ENCODE measurements around the gene SAP30BP. TPM values are rescaled to one million over a fixed set of nuclear protein-coding genes. Genes with fewer than 3 reads are reported as not detected.

Gene SAP30BP
- total RNA-seq, 1 experiment from 2014 or later = 126 TPM

DNA sequence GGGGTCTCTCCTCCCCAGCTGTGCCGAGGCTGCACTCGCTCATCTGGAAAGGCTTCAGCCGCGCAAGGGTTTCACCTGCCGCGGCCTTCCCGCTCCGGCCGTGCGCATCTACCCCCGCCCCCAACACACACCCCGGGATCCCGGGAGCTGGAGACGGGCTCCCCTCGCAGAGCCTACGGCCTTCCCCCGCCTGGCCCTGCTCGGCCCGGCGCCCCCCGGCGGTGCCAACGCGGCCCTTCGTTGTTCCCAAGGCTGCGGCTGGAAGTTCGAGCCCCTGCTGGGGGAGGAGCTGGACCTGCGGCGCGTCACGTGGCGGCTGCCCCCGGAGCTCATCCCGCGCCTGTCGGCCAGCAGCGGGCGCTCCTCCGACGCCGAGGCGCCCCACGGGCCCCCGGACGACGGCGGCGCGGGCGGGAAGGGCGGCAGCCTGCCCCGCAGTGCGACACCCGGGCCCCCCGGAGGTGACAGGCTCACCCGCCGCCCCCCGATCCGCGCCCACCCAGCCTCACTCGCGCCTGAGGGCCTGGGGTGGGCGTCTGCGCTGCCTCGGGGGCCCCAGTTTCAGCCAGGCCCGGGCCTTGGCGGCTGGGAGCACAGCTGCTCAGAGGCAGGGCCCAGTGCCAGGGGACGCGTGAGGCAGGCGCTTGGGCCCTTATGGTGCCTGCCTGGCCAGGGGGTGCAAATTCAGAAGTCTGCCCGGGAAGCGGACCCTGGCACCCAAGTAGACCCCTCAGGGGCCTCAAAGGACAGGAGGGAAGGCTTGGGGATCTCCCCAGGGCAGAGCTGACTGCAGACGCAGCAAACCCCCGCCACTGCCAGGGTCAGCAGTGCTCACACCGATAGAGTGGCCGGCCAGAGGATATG is 86.6 kb downstream of the SAP30BP start:
- H3K4me3 ChIP-seq (ENCODE audit: low read depth, low read length) = no peak overlapping the region
- BruUV-seq (replicated peaks) = no TSS peak
- intact Hi-C loops (cut with micrococcal nuclease; ENCODE audit: unreplicated experiment) = no loop called here
- peaks cover 3% of the 10 kb centered on the region; the same call in 1 of the 2 replicates for H3K36me3 ChIP-seq (ENCODE audit: control insufficient read depth, insufficient read depth, low read length)
- no peak for DNase-seq
- Mint-ChIP-seq H3K36me3 (ENCODE audit: insufficient read depth, unreplicated experiment) (peaks cover 32% of the 10 kb centered on the region), H3K4me1 (ENCODE audit: low read depth, unreplicated experiment) (peaks cover 9% of the 10 kb centered on the region), H3K9me3 (ENCODE audit: unreplicated experiment) (no peaks in the 10 kb centered on the region), H3K27ac (ENCODE audit: unreplicated experiment) (no peak overlapping the region), H3K4me3 (ENCODE audit: unreplicated experiment) (no peak overlapping the region), H3K27me3 (ENCODE audit: insufficient read depth, unreplicated experiment) (no peaks in the 10 kb centered on the region)
- CTCF ChIA-PET = interaction anchor here (0.6 to 1.5 kb wide), 2 partner anchors 48 to 121 kb away, joined by 4 to 7 read pairs; partner anchors contain the start of gene SMIM5
- peaks cover 7% of the 10 kb centered on the region; the same call in 1 of the 2 replicates for H3K4me1 ChIP-seq
- POLR2A ChIA-PET = interaction anchor here (1.0 kb wide), 1 partner anchor 26 kb away, joined by 3 read pairs; no protein-coding TSS in a partner anchor
- H3K27me3 ChIP-seq (replicated peaks; ENCODE audit: control insufficient read depth, insufficient read depth, low read length) = no peaks in the 10 kb centered on the region
- TF ChIP-seq, protein P1, sequence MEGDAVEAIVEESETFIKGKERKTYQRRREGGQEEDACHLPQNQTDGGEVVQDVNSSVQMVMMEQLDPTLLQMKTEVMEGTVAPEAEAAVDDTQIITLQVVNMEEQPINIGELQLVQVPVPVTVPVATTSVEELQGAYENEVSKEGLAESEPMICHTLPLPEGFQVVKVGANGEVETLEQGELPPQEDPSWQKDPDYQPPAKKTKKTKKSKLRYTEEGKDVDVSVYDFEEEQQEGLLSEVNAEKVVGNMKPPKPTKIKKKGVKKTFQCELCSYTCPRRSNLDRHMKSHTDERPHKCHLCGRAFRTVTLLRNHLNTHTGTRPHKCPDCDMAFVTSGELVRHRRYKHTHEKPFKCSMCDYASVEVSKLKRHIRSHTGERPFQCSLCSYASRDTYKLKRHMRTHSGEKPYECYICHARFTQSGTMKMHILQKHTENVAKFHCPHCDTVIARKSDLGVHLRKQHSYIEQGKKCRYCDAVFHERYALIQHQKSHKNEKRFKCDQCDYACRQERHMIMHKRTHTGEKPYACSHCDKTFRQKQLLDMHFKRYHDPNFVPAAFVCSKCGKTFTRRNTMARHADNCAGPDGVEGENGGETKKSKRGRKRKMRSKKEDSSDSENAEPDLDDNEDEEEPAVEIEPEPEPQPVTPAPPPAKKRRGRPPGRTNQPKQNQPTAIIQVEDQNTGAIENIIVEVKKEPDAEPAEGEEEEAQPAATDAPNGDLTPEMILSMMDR (IDR thresholded peaks at IDR 0.05; ENCODE audit: insufficient read depth in 1 of 2, low read depth in 1 of 2, low read length in 1 of 2, severe bottlenecking in 1 of 2, unreplicated experiment in 1 of 2) = no peak
- no peaks in the 10 kb centered on the region for H3K9me3 ChIP-seq

DNA sequence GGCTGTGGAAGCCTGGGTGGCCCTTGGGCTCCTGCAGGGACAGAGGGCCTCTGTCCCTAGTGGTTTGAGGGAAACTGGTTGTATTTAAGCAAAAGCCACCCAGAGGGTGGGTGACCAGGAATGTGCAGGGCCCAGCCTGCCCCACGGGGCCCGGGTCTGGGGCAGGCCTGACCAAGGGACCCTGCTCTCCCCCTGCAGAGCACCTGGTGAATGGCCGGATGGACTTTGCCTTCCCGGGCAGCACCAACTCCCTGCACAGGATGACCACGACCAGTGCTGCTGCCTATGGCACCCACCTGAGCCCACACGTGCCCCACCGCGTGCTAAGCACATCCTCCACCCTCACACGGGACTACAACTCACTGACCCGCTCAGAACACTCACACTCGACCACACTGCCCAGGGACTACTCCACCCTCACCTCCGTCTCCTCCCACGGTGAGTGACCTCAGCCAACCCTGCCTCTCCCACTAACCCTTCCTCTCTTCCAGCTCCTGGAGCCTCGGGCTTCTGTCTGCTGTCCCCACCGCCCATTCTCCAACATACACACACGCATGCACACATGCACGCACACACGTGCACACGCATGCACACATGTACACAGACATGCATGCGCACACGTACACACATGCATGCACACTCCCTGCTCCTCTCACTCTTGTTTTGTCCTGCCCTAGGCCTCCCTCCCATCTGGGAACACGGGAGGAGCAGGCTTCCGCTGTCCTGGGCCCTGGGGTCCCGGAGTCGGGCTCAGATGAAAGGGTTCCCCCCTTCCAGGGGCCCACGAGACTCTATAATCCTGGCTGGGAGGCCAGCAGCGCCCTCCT is 87.5 kb downstream of the SAP30BP start:
- no peaks in the 10 kb centered on the region for H3K9me3 ChIP-seq
- DNase-seq = no peak
- H3K27me3 Mint-ChIP-seq (ENCODE audit: insufficient read depth, unreplicated experiment) = no peaks in the 10 kb centered on the region
- H3K36me3 Mint-ChIP-seq (ENCODE audit: insufficient read depth, unreplicated experiment) = peaks cover 31% of the 10 kb centered on the region
- intact Hi-C loops (cut with micrococcal nuclease; ENCODE audit: unreplicated experiment) = no loop called here
- H3K4me1 ChIP-seq = peaks cover 7% of the 10 kb centered on the region
- peaks cover 3% of the 10 kb centered on the region; the same call in 1 of the 2 replicates for H3K36me3 ChIP-seq (ENCODE audit: control insufficient read depth, insufficient read depth, low read length)
- H3K27me3 ChIP-seq (replicated peaks; ENCODE audit: control insufficient read depth, insufficient read depth, low read length) = no peaks in the 10 kb centered on the region
- CTCF ChIA-PET = no interaction called here
- H3K4me3 Mint-ChIP-seq (ENCODE audit: unreplicated experiment) = no peak overlapping the region
- H3K4me3 ChIP-seq (ENCODE audit: low read depth, low read length) = no peak overlapping the region
- no peaks in the 10 kb centered on the region for H3K9me3 Mint-ChIP-seq (ENCODE audit: unreplicated experiment)
- no peak overlapping the region for H3K27ac Mint-ChIP-seq (ENCODE audit: unreplicated experiment)
- BruUV-seq (replicated peaks) = no TSS peak
- POLR2A ChIA-PET = no interaction called here
- H3K4me1 Mint-ChIP-seq (ENCODE audit: low read depth, unreplicated experiment) = peaks cover 13% of the 10 kb centered on the region
- TF ChIP-seq, protein P1 (IDR thresholded peaks at IDR 0.05; ENCODE audit: insufficient read depth in 1 of 2, low read depth in 1 of 2, low read length in 1 of 2, severe bottlenecking in 1 of 2, unreplicated experiment in 1 of 2) = no peak

DNA sequence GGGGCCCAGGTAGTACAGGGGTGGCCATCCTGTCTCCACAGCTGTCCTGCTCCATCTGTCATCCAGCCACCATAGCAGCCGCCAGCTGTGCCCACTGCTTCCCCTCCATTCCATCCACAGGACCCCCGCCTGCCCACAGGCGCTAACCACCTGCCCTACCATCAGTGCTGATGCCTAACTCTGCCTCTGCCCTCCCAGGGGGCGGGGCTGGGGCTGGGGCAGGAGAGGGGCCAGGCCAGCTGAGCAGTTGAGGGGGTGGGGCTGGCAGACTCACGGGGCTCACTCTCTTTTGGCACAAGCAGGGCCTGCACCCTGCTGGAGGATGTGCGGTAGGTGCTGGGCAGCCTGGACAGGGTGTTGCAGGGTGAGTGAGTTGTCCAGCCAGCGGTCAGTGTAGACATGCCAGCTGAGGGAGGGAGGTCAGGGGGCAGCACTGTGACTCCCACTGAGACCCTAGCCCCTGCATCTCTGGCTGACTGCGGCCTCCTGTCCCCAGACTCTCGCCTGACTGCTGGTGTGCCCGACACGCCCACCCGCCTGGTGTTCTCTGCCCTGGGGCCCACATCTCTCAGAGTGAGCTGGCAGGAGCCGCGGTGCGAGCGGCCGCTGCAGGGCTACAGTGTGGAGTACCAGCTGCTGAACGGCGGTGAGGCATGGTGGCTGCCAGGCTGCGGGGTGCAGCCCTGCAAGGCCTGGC is 88.2 kb downstream of the SAP30BP start:
- no TSS peak for BruUV-seq (replicated peaks)
- TF ChIP-seq, protein P1 (IDR thresholded peaks at IDR 0.05; ENCODE audit: insufficient read depth in 1 of 2, low read depth in 1 of 2, low read length in 1 of 2, severe bottlenecking in 1 of 2, unreplicated experiment in 1 of 2) = no peak
- ChIA-PET POLR2A (no interaction called here), CTCF (interaction anchor here (1.3 kb wide), 1 partner anchor 7 kb away, joined by 4 read pairs; no protein-coding TSS in a partner anchor)
- no peak overlapping the region for H3K4me3 ChIP-seq (ENCODE audit: low read depth, low read length)
- peaks cover 15% of the 10 kb centered on the region for H3K4me1 ChIP-seq
- no peak for DNase-seq
- Mint-ChIP-seq H3K36me3 (ENCODE audit: insufficient read depth, unreplicated experiment) (peaks cover 25% of the 10 kb centered on the region), H3K9me3 (ENCODE audit: unreplicated experiment) (no peaks in the 10 kb centered on the region), H3K4me1 (ENCODE audit: low read depth, unreplicated experiment) (peaks cover 13% of the 10 kb centered on the region), H3K27ac (ENCODE audit: unreplicated experiment) (no peak overlapping the region), H3K4me3 (ENCODE audit: unreplicated experiment) (no peak overlapping the region), H3K27me3 (ENCODE audit: insufficient read depth, unreplicated experiment) (no peaks in the 10 kb centered on the region)
- H3K36me3 ChIP-seq (ENCODE audit: control insufficient read depth, insufficient read depth, low read length) = peaks cover 3% of the 10 kb centered on the region; the same call in 1 of the 2 replicates
- no peaks in the 10 kb centered on the region for H3K27me3 ChIP-seq (replicated peaks; ENCODE audit: control insufficient read depth, insufficient read depth, low read length)
- intact Hi-C loops (cut with micrococcal nuclease; ENCODE audit: unreplicated experiment) = no loop called here
- H3K9me3 ChIP-seq = no peaks in the 10 kb centered on the region

Data from Caco-2 (cell line).